ENCODE measurements around the gene ARHGAP4.

ARHGAP4 gene

DNA sequence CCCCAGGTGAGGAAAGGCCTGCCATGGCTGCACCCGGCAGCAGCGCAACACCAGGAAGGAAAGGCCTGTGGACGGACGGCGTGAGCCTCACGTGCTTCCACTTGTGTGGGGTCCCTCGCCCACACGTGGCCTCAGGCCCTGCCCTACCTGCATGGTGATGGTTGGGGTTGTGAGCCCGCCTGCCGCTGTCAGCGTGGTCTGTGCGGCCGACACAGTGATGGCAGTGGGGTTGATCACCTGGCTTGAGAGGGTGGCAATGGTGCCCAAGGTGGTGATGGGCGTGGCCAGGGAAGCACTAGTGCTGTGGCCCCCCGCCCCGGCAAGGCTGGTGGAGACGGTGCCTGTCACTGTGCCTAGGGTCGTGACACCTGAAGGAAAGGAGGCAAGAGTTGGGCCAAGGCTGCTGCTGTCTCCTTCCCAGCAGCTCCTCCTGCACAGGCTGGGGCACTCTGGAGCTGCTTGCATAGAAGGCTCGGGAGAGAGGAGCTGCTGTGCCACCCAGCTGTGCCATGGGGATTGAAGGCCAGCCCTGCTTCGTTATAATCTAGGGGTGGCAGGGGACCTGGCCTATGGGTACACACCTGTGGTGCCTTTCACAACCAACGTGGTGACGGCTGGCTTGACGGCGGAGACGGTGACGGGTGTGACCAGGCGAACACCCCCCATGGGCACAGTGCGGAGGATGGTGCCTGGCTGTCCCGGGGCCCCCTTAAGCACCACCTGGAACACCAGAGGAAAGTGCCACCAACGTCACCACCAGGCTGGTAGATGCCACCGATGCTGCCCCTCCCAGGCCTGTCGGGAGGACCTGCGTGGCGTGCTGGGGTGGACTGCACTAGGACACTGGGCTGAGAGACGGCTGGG, 30.2 kb upstream of the ARHGAP4 start:
- no peak for DNase-seq (ENCODE audit: insufficient read length, low spot score)
- no peak for FAIRE-seq
- TF ChIP-seq TAF1 (IDR thresholded peaks at IDR 0.05; ENCODE audit: low read depth, low read length) (no peak), POLR2AphosphoS5 (IDR thresholded peaks at IDR 0.05; ENCODE audit: low read depth, low read length) (no peak; the same call in 1 of the 2 replicates), SPI1 (IDR thresholded peaks at IDR 0.05; ENCODE audit: low read depth, low read length) (no peak), POU2F2 (IDR thresholded peaks at IDR 0.05; ENCODE audit: low read depth, low read length) (no peak), PAX5 (IDR thresholded peaks at IDR 0.05; ENCODE audit: insufficient read depth, low read length, severe bottlenecking) (no peak), POLR2A (IDR thresholded peaks at IDR 0.05; ENCODE audit: low read depth, low read length) (no peak)

DNA sequence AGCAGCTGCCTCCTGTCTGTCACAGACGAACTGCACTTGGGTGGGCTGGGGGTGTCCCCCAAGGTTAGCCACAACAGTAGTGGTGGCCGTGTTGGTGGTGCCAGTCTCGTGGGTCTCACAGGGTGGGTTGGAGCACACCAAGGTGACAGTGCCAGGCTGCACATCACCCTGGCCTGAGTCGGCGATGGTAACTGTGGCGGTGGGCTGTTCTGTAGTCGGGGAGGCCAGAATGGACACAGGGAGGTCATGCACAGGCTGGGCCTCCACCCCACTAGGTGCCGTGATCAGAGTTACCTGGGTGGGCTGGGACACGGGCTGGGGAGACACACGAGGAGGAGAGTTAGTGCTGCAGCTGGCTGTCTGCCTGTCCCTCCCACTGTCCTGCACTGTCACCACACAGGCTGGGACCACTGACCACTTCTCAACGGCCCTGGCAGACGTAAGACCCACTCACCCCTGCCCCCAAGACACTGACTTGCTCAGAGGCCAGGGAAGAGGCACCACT, 29.2 kb upstream of the ARHGAP4 start:
- FAIRE-seq (peak; percentile 80), DNase-seq (ENCODE audit: insufficient read length, low spot score) (no peak)
- TF ChIP-seq PAX5 (IDR thresholded peaks at IDR 0.05; ENCODE audit: insufficient read depth, low read length, severe bottlenecking) (no peak), SPI1 (IDR thresholded peaks at IDR 0.05; ENCODE audit: low read depth, low read length) (no peak), POLR2A (IDR thresholded peaks at IDR 0.05; ENCODE audit: low read depth, low read length) (no peak)

DNA sequence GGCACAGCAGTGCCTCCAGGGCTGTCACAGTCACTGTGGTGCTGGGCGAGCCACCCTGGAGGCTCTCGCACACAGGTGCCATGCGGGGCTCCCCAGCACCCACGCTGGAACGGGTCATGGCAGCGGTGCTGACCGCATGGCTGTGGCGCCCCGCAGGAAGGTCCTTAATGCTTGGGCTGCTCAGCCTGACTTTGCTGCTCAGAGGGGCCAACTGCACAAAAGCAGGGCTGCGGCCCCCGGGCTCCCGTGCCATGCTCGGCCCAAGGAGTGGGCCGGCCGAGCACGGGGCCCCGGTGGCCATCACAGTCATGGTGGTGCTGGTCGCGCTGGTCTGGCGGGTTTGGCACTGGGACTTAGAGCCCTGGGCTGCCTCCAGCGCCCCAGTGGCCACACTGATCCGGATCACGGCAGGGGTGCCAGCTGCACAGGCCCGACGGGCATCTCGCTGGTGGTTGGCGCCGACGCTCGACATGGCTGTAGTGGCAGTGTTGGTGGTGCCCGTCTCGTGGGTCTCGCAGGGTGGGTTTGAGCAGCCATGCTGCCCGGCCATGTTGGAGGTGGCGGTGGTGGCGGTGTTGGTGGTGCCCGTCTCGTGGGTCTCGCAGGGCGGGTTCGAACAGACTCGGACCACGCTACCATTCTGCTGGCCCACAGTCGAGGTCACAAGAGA, 28.6 kb upstream of the ARHGAP4 start:
- no peak for FAIRE-seq
- no peak for DNase-seq (ENCODE audit: insufficient read length, low spot score)
- TF ChIP-seq SPI1 (IDR thresholded peaks at IDR 0.05; ENCODE audit: low read depth, low read length): no peak
- no peak for TF ChIP-seq TAF1 (IDR thresholded peaks at IDR 0.05; ENCODE audit: low read depth, low read length)
- TF ChIP-seq POLR2AphosphoS5 (IDR thresholded peaks at IDR 0.05; ENCODE audit: low read depth, low read length): no peak
- no peak for TF ChIP-seq POU2F2 (IDR thresholded peaks at IDR 0.05; ENCODE audit: low read depth, low read length)
- TF ChIP-seq POLR2A (IDR thresholded peaks at IDR 0.05; ENCODE audit: low read depth, low read length): no peak
- TF ChIP-seq PAX5 (IDR thresholded peaks at IDR 0.05; ENCODE audit: insufficient read depth, low read length, severe bottlenecking): no peak

DNA sequence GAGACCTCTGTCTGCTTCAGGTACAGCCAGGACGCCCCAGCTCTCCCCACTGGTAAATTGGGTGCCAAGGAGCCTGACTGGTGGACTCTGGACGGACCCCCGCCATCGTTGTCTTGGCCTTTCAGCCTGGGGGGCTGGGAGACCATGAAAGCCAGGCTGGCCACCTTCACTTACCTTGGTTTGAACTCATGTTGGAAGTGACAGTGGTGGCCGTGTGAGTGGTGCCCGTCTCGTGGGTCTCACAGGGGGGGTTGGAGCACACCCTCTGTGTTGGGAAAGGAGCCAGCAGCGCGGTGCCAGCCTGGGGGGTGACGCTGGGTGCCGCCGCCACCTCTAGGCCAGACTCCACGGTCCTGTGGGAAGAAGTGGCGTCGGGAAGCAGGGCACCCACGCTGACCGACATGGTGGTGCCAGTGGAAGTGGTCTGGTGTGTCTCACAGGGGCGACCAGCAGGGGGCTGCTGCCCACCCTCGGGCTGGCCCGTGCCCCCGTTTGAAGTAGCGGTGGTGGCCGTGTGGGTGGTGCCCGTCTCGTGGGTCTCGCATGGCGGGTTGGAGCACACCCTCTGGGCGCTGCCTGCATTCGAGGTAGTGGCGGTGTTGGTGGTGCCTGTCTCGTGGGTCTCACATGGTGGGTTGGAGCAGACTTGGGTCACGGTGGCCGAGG, 28.0 kb upstream of the ARHGAP4 start:
- FAIRE-seq (peak; percentile 54), DNase-seq (ENCODE audit: insufficient read length, low spot score) (no peak)
- no peak for TF ChIP-seq TAF1 (IDR thresholded peaks at IDR 0.05; ENCODE audit: low read depth, low read length)
- no peak for TF ChIP-seq POLR2AphosphoS5 (IDR thresholded peaks at IDR 0.05; ENCODE audit: low read depth, low read length)
- TF ChIP-seq POU2F2 (IDR thresholded peaks at IDR 0.05; ENCODE audit: low read depth, low read length): no peak
- no peak for TF ChIP-seq POLR2A (IDR thresholded peaks at IDR 0.05; ENCODE audit: low read depth, low read length)
- TF ChIP-seq PAX5 (IDR thresholded peaks at IDR 0.05; ENCODE audit: insufficient read depth, low read length, severe bottlenecking): no peak
- no peak for TF ChIP-seq SPI1 (IDR thresholded peaks at IDR 0.05; ENCODE audit: low read depth, low read length)

DNA sequence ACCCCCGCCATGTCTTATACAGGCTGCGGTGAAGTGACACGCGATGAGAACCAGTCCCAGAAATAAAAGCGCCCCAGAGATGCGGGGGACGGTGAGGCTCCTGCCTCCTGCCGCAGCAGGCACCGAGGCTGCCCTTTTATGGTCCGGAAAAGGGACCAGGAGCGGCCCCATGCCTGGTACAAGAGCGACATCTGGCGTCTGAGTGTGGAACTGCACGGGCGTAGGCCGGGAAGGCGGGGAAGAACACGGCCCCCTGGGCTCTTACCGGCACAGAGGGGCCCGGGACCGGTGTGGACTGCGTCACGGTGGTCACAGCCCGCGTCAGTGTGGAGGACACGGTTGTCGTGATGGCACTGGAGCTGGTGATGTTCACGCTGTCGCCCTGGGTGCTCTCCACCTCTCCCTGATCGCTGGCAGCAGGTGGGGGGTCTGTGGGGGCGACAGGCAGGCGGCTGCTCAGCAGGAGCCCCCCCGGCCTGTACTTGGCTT, 27.3 kb upstream of the ARHGAP4 start:
- FAIRE-seq (peak; percentile 94), DNase-seq (ENCODE audit: insufficient read length, low spot score) (peak; percentile 81)
- TF ChIP-seq POLR2A (IDR thresholded peaks at IDR 0.05; ENCODE audit: low read depth, low read length): peak; percentile 65
- peak; percentile 56; the same call in 1 of the 2 replicates for TF ChIP-seq POLR2AphosphoS5 (IDR thresholded peaks at IDR 0.05; ENCODE audit: low read depth, low read length)
- no peak for TF ChIP-seq PAX5 (IDR thresholded peaks at IDR 0.05; ENCODE audit: insufficient read depth, low read length, severe bottlenecking)
- TF ChIP-seq SPI1 (IDR thresholded peaks at IDR 0.05; ENCODE audit: low read depth, low read length): no peak
- no peak for TF ChIP-seq POU2F2 (IDR thresholded peaks at IDR 0.05; ENCODE audit: low read depth, low read length)
- no peak for TF ChIP-seq TAF1 (IDR thresholded peaks at IDR 0.05; ENCODE audit: low read depth, low read length)

DNA sequence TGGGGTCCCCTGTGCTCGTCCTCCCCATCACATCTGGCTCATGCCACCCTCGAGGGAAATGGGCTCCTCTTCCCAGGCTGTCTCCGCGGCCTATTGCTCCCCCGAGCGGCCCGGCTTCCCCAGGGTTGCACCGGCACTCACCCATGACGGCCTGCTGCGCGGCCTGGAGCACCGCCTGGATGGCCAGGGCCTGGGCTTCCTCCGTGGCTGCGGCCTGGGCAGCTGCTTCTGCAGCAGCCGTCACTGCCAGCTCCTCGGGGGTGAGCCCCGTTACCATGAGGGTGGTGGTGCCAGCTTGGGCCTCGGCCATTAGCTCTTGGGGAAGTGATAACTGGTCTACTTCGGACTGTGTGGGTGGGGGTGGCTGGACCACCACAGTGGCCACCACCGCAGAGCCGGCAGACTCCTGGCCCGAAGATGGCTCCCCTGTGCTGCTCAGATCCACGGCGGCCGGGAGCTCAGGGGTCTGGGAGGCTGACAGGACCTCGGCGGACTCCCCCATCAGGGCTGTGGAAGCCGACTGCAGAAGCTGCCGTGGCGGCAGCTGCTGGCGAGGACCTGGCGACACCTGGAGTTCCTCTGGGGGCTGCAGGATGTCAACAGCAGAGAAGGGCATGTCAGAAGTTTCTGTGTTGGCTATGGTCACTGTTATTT, 26.4 kb upstream of the ARHGAP4 start:
- FAIRE-seq: no peak
- TF ChIP-seq PAX5 (IDR thresholded peaks at IDR 0.05; ENCODE audit: insufficient read depth, low read length, severe bottlenecking) (no peak), SPI1 (IDR thresholded peaks at IDR 0.05; ENCODE audit: low read depth, low read length) (no peak), TAF1 (IDR thresholded peaks at IDR 0.05; ENCODE audit: low read depth, low read length) (no peak), POLR2AphosphoS5 (IDR thresholded peaks at IDR 0.05; ENCODE audit: low read depth, low read length) (no peak), POU2F2 (IDR thresholded peaks at IDR 0.05; ENCODE audit: low read depth, low read length) (no peak), POLR2A (IDR thresholded peaks at IDR 0.05; ENCODE audit: low read depth, low read length) (no peak)
- no peak for DNase-seq (ENCODE audit: insufficient read length, low spot score)

DNA sequence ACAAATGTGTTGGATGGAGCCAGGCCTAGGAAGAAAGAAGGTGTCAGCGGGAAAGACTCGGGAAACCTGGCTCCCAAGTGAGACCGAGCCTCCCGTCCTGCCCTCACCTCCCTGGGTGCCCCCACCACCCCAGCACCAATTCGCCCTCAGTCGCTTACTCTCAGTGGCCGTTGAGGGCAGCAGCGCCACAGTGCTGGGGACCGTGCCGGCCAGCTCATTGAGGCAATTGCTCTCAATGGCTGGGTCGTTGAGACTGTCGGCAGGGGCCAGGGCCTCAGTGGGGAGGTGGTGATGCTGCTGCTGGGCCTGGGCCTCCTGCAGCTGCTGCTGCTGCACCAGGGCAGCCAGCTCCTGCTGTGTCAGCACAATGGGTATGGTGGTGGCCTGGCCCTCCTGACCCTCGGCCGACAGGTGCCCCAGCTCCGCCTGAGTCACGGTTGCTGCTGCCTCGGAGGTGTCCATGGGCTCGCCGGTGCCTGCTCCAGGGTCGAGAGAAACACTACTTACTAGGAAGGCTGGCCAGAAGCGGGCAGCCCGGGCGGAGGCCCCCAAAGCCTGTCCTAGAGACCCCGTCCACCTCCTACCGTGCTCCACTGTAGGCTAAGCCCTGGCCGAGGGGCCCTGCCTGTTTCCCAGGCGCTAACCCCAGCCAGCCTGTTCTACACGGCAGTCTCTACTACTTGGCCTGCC, 25.8 kb upstream of the ARHGAP4 start:
- TF ChIP-seq TAF1 (IDR thresholded peaks at IDR 0.05; ENCODE audit: low read depth, low read length): no peak
- no peak for TF ChIP-seq POLR2AphosphoS5 (IDR thresholded peaks at IDR 0.05; ENCODE audit: low read depth, low read length)
- no peak for TF ChIP-seq PAX5 (IDR thresholded peaks at IDR 0.05; ENCODE audit: insufficient read depth, low read length, severe bottlenecking)
- TF ChIP-seq POLR2A (IDR thresholded peaks at IDR 0.05; ENCODE audit: low read depth, low read length): no peak
- TF ChIP-seq POU2F2 (IDR thresholded peaks at IDR 0.05; ENCODE audit: low read depth, low read length): no peak
- no peak for TF ChIP-seq SPI1 (IDR thresholded peaks at IDR 0.05; ENCODE audit: low read depth, low read length)
- FAIRE-seq (no peak), DNase-seq (ENCODE audit: insufficient read length, low spot score) (no peak)

DNA sequence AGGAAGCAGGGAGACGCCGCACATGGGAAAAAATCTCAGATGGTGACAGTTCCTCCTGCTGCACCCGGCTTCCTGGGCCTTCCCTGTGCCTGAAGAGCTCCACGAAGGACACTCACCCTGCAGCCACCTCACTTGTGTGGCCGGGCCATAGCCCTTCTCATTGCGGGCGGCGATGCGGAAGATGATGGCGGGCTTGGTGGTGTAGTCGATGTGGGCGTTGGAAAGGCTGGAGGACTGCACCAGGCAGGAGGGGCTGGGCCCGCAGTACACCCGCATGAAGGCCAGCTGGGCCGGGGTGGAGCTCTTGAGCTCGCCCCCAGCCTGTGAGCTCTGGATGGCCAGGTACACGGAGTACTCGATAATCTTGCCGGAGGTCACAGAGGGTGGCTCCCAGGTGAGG, 24.1 kb upstream of the ARHGAP4 start:
- FAIRE-seq (peak; percentile 72), DNase-seq (ENCODE audit: insufficient read length, low spot score) (no peak)
- TF ChIP-seq POU2F2 (IDR thresholded peaks at IDR 0.05; ENCODE audit: low read depth, low read length) (no peak), TAF1 (IDR thresholded peaks at IDR 0.05; ENCODE audit: low read depth, low read length) (no peak), POLR2A (IDR thresholded peaks at IDR 0.05; ENCODE audit: low read depth, low read length) (no peak), SPI1 (IDR thresholded peaks at IDR 0.05; ENCODE audit: low read depth, low read length) (no peak)
